ENCODE data around the gene ZNF556. TPM values are rescaled to one million over a fixed set of nuclear protein-coding genes. Genes with fewer than 3 reads are reported as not detected.
"Not testable (repeated sequence)": the region's sequence is repeated elsewhere in the genome, so short reads cannot be mapped to it uniquely, and the experiment has no call there.

The ZNF556 gene
- total and polyA plus RNA-seq, 10 donors, result under 0.01 to 0.27 (median 0.22) TPM; not detected in 5

- Histone ChIP-seq H3K36me3 (no peaks in the 10 kb centered on the region), H3K4me1 (peaks cover 0 to 17% (median 3%) of the 10 kb centered on the region in 6 donors), H3K27ac (no peak overlapping the region), H3K9me3 (peaks cover 0 to 12% (median 7%) of the 10 kb centered on the region in 8 donors), H3K4me3 (no peak overlapping the region), H3K27me3 (replicated peaks in 1 of 7) (no peaks in the 10 kb centered on the region)
- no peak for DNase-seq
- 86 to 95% (median 90%) methylated on average over 14 of the region's 14 CpGs for WGBS, 5 donors
- intact Hi-C loops (cut with DNase I; ENCODE audit: low total_unique reads), result no loop called here
- TF ChIP-seq CTCF (IDR thresholded peaks at IDR 0.05 in 8 of 11, conservative IDR thresholded peaks at IDR 0.05 in 3 of 11) (no peak), POLR2AphosphoS5 (IDR thresholded peaks at IDR 0.05) (no peak), POLR2A (IDR thresholded peaks at IDR 0.05) (no peak)
These were observed 16.7 kb downstream of the ZNF556 start for GRCh38 chr19:2883686-2884439.

GRCh38 chr19:2885736-2886135, 18.6 kb downstream of the ZNF556 start:
- H3K27me3 ChIP-seq (replicated peaks in 1 of 7), result no peaks in the 10 kb centered on the region
- peaks cover 0 to 20% (median 3%) of the 10 kb centered on the region in 6 donors for H3K4me1 ChIP-seq
- intact Hi-C loops (cut with DNase I; ENCODE audit: low total_unique reads), result no loop called here
- DNase-seq, result no peak
- TF ChIP-seq POLR2AphosphoS5 (IDR thresholded peaks at IDR 0.05), result no peak
- no peak for TF ChIP-seq POLR2A (IDR thresholded peaks at IDR 0.05)
- TF ChIP-seq CTCF (IDR thresholded peaks at IDR 0.05 in 8 of 11, conservative IDR thresholded peaks at IDR 0.05 in 3 of 11), result no peak
- H3K4me3 ChIP-seq, result no peak overlapping the region
- H3K27ac ChIP-seq, result no peak overlapping the region
- no peaks in the 10 kb centered on the region for H3K9me3 ChIP-seq
- WGBS, 5 donors, result 84 to 91% (median 87%) methylated on average over 17 of the region's 17 CpGs
- no peaks in the 10 kb centered on the region for H3K36me3 ChIP-seq

GRCh38 chr19:2887391-2887914, 20.3 kb downstream of the ZNF556 start:
- peaks cover 0 to 20% (median 3%) of the 10 kb centered on the region in 6 donors for H3K4me1 ChIP-seq
- no peaks in the 10 kb centered on the region for H3K36me3 ChIP-seq
- H3K27me3 ChIP-seq (replicated peaks in 1 of 7), result no peaks in the 10 kb centered on the region
- no peak overlapping the region for H3K27ac ChIP-seq
- no peak for TF ChIP-seq POLR2A (IDR thresholded peaks at IDR 0.05)
- peak in 9 of 11 experiments; percentile 7 to 71 (median 53) for TF ChIP-seq CTCF (IDR thresholded peaks at IDR 0.05 in 8 of 11, conservative IDR thresholded peaks at IDR 0.05 in 3 of 11)
- DNase-seq, result no peak
- no peaks in the 10 kb centered on the region for H3K9me3 ChIP-seq
- intact Hi-C loops (cut with DNase I; ENCODE audit: low total_unique reads), result no loop called here
- H3K4me3 ChIP-seq, result no peak overlapping the region
- 28 to 36% (median 33%) methylated on average over 9 of the region's 9 CpGs for WGBS, 5 donors

GRCh38 chr19:2888731-2889224, 21.6 kb downstream of the ZNF556 start:
- no peaks in the 10 kb centered on the region for H3K9me3 ChIP-seq
- no peaks in the 10 kb centered on the region for H3K27me3 ChIP-seq (replicated peaks in 1 of 7)
- DNase-seq, result peak; percentile 91
- 39 to 56% (median 54%) methylated on average over 35 to 37 of the region's 37 CpGs for WGBS, 5 donors
- peak overlapping the region in 6 of 8 donors; percentile 23 to 75 (median 54) for H3K27ac ChIP-seq
- intact Hi-C loops (cut with DNase I; ENCODE audit: low total_unique reads), result no loop called here
- TF ChIP-seq POLR2AphosphoS5 (IDR thresholded peaks at IDR 0.05) (peak; percentile 8 to 73 (median 73)), CTCF (IDR thresholded peaks at IDR 0.05 in 8 of 11, conservative IDR thresholded peaks at IDR 0.05 in 3 of 11) (no peak)
- H3K4me3 ChIP-seq, result peak overlapping the region in 5 of 8 donors; percentile 4 to 55 (median 34)
- H3K36me3 ChIP-seq, result no peaks in the 10 kb centered on the region
- H3K4me1 ChIP-seq, result peaks cover 0 to 20% (median 3%) of the 10 kb centered on the region in 6 donors

- H3K27me3 ChIP-seq (replicated peaks in 1 of 7); H3K9me3 ChIP-seq; H3K4me3 ChIP-seq; H3K27ac ChIP-seq; DNase-seq; intact Hi-C loops (cut with DNase I; ENCODE audit: low total_unique reads); H3K36me3 ChIP-seq: not testable (repeated sequence)
- 80 to 89% (median 86%) methylated on average over 8 of the region's 8 CpGs for WGBS, 5 donors
- H3K4me1 ChIP-seq, result peaks cover 0 to 20% (median 3%) of the 10 kb centered on the region in 6 donors
These were observed 23.4 kb downstream of the ZNF556 start for GRCh38 chr19:2890531-2890930.

Data from spleen (tissue), 11 donors.